NCI-H128 (cell line): ENCODE data around the gene PLCB2.

Experiments used
- DNase-seq: peaks from one replicate; lab custom pipeline; 2025; ENCODE audit not compliant: unreplicated experiment; lab: John Stamatoyannopoulos, UW

The PLCB2 gene

DNA sequence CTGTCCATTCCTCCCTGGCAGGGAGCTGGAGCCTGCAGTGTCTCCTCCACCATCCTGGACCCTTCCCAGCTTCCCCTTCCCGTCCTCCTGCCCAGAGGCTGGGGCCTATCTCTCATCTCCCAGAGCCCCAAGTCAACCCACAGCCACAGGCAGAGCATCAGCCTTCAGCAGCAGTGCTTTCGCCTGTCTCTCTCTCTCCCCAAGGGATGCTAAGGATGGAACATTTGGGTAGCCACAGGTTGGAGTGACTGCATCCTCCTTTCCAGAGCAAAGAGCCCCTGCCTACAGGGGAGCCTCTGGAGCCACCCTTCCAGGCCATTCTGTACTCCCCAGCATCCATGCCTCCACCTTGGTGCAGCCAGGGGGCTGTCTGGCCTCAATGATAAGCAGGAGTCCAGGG is 4.2 kb downstream of the PLCB2 start:
- DNase-seq: no peak

GRCh38 chr15:40302981-40303380 is 4.8 kb downstream of the PLCB2 start:
- no peak for DNase-seq

DNA sequence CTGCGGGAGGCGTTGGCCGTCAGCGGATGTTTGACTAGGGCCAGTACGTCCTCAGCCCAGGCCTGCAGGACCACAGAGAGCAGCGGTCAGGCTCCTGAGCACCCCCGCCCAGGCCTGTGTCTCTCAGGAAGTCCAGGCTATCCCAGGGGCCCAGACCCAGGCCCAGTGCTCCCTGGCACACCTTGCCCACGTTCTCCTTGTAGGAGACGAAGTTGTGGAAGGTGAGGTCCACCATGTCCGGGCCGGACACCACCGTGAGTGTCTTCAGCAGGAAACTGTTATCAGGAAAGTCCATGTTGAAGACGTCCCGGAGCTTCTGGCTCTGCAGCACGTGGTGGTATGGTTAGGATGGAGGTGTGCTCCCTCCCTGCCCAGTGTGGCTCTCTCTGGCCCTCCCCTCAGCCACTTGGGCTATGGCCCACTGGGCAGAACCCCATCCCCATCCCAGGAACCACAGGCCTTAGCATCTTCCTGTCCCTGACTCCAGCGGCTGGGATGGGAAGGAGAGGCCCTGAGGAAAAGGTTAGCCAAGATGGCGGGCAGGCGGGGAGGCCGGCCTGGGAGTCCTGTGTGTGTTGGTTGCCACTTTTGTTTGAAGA is 5.3 kb downstream of the PLCB2 start:
- no peak for DNase-seq

- no peak for DNase-seq
Measured at GRCh38 chr15:40301467-40302179, 6.1 kb downstream of the PLCB2 start.

- DNase-seq: no peak
Measured at GRCh38 chr15:40300771-40301170, 7.0 kb downstream of the PLCB2 start.

- no peak for DNase-seq
Measured at GRCh38 chr15:40300367-40300766, 7.4 kb downstream of the PLCB2 start.

DNA sequence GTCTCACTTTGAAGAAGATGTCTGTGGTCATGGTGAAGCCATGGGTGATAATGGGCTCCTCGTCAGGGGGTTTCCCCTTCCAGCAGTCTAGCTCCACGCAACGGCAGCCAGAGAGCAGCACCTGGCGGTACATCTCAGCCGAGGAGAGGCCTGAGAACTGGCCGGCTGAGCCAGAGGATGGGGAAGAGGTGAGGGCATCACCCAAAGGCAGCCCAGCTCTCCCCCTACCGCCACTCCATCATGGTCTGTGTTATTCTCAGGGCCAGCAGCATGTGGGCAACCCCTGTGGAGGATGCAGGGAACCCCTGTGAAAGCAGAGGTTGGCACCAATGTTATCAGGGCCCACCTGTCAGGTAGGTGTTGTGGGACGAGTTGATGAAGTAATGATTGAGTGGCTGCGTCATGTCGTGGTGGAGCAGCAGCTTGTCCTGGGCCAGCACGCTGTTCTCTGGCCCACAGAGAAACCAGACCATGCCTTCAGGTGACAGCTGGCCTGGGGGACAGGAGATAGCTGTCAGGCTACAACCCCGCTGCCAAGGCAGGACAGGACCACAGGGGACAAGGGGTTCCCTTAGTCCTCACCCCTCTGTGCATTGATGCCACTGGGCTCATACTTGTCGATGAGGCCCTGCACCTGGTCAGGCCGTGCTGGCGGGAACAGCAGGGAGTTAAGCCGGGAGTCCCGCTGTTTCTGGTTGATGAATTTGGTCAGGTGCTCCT is 9.4 kb downstream of the PLCB2 start:
- DNase-seq: no peak

DNA sequence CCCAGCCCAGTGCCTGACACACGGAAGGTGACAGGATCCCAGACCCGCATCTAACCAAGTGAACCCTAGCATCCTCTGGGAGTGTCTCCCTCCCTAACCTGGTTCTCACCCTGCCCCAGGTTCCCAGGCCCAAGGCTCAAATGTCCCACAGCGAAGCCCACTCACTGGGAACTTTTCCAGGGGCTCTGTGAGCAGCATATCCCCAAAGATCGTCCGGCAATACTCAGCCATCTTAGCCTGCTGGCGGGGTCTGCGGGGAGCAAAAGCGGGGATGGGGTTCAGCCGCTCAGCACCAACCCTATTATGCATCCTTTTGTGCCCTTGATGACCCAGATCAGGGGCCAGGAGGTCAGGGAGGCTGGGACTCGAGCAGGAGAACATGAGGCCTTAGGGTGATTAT is 10.4 kb downstream of the PLCB2 start:
- DNase-seq: no peak

- no peak for DNase-seq
Measured at GRCh38 chr15:40296561-40297230, 11.0 kb downstream of the PLCB2 start.

GRCh38 chr15:40295877-40296560 is 11.7 kb downstream of the PLCB2 start:
- DNase-seq: no peak

- no peak for DNase-seq
Measured at GRCh38 chr15:40295297-40295696, 12.4 kb downstream of the PLCB2 start.

GRCh38 chr15:40293905-40294895 is 13.5 kb downstream of the PLCB2 start:
- DNase-seq: no peak

DNA sequence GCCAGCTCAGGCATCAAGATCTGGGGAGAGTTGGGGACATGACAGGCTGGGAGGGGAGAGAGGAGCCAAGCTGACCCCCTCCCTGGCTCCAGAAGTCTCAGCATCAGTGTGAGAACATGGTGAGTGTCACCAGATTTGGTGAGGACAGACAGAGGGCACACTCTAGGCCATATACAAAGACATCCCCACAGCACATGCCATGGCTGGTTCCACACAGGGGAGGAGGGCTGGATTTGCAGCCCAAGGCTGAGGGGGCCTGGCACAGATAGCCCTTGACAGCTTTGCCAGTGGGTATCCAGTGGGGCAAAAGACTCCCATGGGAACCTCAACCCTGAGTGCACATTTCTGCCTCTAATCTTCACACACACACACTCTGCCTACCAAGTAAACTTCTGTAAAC is 14.7 kb downstream of the PLCB2 start:
- DNase-seq: no peak

- DNase-seq: no peak
Measured at GRCh38 chr15:40292246-40292645, 15.5 kb downstream of the PLCB2 start.

DNA sequence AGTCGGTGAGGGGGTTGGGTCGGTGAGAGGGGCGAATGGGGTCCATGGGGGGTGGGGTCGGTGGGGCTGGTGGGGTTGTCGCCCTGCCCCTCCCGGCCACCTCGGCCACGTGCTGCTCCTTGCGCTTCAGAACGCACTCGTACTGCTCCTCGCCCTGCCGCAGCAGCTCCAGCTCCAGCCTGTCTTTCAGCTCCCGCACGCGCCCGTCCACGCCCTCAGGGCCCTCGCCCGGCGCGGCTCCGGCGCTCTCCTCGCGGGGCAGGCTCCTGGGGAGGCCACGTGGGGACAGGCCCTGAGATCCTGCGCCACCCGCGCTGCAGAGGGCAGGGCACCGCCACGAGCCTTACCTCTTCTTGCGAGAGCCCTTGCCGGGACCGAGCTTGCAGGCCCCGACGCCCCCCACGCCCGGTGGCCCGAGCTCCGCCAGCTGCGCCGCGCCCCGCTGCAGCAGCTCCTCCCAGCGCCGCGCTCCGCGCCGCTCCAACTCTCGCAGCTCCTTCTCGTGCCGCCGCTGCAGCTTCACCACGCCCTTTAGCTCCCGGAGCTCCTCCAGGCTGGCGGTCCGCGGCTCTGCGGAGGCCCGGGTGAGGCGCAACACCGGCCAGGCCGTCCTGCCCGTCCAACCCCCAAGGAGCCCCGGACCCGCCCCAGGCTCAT is 16.7 kb downstream of the PLCB2 start:
- DNase-seq: no peak

GRCh38 chr15:40290545-40290917 is 17.2 kb downstream of the PLCB2 start:
- DNase-seq: no peak

GRCh38 chr15:40289140-40289775 is 18.5 kb downstream of the PLCB2 start:
- no peak for DNase-seq

- no peak for DNase-seq
Measured at GRCh38 chr15:40287968-40288367, 19.8 kb downstream of the PLCB2 start.

DNA sequence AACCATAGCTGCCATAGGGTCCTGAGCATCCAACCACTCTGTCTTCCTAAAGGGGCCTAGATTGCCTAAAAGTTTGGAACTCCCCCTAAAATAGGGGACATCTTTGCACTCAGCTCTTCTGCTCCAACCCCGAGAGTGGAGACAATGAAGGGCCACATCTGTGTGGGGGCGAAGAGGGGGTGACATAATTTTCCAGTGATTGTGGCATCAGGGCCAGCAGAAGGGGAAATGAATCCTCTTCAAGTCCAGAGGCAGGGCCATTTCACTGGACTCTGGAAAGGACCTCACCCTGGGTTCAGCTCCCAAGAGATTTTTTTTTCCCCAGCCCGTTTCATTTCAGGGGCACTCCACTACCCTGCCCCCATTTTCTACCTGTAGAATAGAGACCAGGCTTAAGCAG is 20.2 kb downstream of the PLCB2 start:
- DNase-seq: no peak
